ENCODE results near the gene MAEA.
"Not testable (repeated sequence)": the region's sequence is repeated elsewhere in the genome, so short reads cannot be mapped to it uniquely, and the experiment has no call there.

MAEA gene

DNA sequence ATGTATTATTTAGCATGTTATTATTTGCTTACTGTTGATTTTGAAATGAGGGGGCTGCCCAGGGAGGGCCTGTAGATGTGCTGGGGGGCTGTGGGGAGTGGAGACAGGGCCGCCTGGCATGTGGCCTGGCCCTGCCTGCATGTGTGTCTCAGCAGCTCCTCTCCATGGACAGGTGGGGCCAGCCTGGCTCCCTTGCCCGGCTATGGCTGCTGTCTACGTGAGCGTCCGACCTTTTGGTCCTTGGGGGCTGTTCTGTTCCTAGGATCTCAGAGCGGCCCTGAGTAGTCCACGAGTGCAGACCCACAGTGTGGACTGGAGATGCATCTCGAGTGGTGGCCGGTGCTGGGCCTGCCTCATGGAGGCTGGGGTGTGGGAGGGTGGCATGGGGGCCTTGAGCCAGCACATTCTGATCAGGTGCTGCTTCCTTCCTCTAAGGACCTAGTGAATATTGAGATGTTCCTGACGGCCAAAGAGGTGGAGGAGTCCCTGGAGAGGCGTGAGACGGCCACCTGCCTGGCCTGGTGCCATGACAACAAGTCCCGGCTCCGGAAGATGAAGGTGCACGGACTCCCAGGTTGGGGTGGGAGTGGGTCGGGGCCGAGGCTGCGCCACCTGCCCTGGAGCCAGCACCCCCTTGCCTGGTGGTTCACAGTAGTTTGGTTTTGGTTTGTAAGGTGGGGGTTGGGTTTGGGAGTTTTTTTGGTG, 32.4 kb downstream of the MAEA start:
- DNase-seq (ENCODE audit: low read depth): no peak

DNA sequence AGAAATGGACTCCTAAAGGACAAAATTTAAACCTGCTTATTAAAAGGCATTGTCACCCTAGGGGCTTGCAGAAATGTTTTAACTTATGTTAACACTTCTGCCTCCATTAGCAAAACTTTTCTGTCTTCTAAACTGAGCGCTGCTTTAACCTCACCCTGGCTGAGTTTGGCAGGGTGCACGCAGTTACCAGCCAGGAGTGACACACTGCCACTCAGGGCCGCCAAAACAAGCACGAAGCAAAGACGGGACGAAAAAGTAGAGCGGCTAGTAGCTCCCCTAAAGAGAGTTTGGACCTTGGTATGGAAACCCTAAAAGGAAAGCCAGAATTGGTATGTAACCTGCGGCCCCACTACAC, 33.6 kb downstream of the MAEA start:
- no peak for DNase-seq (ENCODE audit: low read depth)

DNA sequence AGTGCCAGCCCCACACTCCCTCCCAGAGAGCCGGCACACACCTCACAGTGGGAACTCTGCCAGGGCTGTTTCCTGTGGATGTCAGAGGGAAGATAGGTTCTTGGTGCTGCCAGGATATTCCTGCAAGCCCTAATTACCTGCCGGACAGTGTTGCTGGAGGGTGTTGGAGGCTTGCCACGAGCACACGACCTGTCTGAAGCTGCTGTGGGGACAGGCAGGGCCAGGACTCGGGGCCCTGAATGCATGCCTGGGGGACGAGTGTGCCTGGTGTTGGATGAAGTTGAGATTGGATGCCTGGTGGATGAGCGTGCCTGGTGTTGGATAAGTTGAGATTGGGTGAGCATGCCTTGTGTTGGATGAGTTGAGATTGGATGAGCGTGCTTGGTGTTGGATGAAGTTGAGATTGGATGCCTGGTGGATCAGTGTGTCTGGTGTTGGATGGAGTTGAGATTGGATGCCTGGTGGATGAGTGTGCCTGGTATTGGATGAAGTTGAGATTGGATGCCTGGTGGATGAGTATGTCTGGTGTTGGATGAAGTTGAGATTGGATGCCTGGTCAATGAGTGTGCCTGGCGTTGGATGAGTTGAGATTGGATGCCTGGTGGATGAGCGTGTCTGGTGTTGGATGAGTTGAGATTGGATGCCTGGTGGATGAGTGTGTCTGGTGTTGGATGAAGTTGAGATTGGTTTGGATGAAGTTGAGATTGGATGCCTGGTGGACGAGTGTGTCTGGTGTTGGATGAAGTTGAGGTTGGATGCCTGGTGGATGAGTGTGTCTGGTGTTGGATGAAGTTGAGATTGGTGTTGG, 34.1 kb downstream of the MAEA start:
- DNase-seq (ENCODE audit: low read depth): no peak

DNA sequence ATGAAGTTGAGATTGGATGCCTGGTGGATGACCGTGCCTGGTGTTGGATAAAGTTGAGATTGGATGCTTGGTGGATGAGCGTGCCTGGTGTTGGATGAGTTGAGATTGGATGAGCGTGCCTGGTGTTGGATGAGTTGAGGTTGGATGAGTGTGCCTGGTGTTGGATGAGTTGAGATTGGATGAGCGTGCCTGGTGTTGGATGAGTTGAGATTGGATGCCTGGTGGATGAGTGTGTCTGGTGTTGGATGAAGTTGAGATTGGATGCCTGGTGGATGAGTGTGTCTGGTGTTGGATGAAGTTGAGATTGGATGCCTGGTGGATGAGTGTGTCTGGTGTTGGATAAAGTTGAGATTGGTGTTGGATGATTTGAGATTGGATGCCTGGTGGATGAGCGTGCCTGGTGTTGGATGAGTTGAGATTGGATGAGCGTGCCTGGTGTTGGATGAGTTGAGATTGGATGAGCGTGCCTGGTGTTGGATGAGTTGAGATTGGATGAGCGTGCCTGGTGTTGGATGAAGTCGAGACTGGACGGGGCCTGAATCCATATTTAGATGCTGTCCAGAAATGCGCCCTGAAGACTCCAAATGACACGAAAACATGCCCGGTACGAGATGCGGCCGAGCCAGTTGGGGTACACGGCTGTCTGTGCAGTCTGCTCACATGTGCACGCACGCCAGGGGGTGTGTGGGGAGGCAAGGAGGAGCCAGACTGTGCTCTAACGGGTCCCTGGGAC, 34.9 kb downstream of the MAEA start:
- not testable (repeated sequence) for DNase-seq (ENCODE audit: low read depth)

DNA sequence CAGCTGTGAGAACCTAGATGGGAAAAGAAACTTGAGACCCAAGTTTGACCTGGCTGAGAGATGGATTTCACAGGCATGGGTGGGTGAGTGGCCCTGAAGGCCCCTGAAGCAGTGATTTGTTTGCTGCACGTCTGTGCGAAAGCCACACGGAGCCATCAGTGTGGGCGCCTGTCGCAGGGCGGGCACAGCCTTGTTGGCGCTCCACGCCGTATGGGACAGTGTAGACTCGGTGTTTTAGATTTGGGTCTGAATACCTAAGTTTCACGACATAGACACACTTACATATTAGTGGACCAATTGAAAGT, 35.4 kb downstream of the MAEA start:
- no peak for DNase-seq (ENCODE audit: low read depth)

DNA sequence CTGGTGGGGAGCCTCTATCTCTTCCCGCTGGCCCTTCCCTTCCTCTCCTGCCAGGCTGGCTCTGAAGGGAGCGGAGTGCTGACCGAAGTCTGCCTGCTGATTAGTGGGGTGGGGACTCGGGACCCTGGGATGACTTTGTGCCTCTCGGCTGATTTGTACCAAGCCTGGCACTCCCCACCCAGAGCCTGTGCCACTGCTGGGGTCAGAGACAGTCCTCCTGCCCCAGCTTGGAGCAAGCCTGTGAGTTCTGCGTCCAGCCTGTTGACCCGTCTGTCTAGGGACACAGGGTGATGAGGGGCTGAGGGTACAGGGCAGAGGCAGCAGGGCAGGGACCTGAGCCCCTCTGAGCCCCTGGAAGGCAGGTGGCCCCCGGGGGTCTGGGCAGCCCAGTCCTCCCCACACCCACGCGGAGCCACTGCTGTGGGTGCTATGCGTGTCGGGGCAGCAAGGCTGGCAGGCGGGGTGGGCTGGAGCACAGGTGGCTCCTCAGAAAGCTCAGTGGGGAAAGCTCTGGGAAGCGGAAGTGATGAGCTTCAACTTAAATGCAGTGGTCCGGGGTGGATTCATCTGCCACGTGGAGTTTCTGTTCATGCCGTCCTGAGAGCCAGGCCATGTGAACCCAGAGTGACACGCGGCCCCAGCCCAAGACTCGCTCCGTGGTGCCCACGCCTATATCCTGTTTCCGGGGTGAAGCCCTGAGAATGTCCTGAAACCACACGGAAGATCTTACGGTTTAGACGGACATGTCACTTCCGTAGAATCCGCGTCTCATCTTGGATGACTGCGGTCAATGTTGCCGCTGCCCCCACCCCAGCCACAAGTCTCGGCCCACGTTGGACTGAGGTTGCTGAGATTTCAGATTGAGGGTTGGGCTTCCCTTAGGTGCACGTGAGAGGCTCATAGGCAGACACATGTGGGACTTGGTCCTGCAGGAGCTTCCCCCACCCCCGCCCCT, 36.3 kb downstream of the MAEA start:
- DNase-seq (ENCODE audit: low read depth): no peak

DNA sequence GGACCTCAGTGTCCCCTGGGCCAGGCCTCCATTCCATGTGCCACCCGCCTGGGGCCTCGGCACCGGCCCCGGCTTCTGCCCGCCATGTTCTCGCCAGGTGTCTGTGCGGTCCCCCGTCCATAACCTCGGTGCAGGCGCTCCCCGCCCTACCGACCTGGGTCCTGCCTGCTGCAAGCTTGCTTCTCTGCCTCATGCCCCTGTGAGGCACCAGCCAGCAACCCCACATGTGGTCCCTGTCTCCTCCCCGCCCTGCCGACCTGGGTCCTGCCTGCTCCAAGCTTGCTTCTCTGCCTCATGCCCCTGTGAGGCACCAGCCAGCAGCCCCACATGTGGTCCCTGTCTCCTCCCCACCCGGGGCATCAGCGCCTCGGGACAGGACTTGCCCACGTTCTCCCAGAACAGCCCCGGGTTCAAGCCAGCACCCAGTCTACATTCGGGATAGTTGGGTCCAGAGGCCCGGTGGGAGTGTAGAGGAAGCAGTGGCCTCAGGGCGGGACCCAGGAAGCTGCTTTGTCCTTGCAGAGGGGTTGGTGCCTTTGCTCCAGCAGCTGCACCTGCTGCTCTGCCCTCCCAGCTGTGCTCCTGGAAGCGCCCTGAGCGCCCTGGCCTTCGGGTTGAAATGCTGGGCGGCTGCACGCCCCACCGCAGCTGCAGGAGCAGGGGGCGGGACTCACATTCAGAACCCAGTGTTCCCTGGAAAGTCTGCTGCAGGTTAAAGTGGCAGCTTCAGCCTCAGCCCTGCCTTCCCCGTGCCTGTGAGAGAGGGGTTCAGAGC, 37.2 kb downstream of the MAEA start:
- no peak for DNase-seq (ENCODE audit: low read depth)

DNA sequence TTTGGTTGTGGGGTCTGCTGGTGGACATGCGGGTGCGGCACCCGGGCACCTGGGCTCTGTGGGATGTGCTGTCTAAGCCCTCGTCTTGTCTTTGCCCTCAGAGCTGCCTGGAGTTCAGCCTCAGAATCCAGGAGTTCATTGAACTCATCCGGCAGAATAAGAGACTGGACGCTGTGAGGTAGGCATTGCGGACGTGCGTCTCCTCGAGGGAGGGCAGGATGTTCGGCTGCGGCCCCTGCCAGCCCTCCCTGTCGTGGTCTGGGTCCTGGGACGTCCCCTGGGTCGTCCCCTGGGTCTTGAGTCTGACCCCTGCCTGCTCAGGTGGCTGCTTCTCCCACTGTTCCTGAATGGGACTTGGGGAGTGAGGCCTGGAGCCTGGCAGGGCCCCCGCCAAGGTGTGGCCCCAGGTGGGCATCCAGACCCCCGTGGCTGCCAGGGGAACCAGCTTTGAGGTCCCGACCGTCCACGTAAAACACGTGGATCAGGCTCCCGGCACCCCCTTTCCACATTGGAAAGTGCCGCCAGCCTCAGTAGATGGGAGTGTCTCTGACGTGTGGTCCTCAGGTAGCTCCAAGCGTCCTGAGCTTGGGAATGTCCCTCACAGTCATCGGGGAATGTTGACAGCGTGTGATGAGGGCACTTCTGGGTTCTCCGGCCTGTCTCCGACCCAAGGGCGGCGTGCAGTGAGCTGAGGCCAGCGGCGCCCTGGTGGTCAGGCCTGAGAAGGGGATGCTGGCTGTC, 38.0 kb downstream of the MAEA start:
- DNase-seq (ENCODE audit: low read depth): no peak

DNA sequence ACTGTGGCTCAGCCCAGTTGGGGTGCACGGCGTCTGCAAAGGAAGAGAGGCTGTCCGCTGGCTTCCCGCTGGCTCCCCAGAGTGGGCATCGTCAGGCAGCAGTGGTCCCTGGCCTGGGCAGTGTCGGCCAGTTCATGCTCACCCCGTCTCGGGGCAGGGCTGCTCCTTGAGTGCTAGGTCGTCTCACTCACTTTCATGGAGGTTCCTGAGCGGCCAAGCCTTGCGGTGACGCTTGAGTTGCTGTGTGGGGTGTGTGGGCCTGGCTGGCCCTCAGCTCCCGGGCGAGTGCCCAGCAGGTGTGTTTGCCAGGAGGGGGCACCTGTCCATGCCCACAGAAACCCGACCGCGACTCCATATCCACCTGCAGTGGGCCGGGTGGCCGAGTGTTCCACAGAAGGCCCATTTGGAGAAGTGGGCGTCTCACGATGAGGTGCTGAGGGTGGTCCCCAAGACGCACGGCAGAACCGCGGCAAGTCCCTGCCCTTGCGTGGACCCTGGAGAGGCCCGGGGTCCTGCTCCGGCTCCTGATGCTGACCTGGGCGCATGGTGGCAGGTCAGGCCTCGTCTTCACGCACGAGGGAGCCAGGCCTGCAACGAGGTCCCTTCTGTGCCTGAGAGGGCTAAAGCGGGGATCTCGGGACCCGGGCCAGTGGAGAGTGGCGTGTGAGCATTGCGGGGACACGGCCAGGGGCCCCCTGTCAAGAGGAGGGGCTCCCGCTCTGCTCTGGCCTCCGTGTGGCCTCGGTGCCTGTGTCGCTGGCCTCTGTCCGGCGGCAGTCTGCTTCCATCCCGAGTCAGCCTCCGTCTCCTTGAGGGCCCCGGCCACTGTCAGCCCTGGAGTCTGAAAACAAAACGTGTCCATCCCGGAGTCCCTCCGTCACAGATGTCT, 38.8 kb downstream of the MAEA start:
- DNase-seq (ENCODE audit: low read depth): no peak

DNA sequence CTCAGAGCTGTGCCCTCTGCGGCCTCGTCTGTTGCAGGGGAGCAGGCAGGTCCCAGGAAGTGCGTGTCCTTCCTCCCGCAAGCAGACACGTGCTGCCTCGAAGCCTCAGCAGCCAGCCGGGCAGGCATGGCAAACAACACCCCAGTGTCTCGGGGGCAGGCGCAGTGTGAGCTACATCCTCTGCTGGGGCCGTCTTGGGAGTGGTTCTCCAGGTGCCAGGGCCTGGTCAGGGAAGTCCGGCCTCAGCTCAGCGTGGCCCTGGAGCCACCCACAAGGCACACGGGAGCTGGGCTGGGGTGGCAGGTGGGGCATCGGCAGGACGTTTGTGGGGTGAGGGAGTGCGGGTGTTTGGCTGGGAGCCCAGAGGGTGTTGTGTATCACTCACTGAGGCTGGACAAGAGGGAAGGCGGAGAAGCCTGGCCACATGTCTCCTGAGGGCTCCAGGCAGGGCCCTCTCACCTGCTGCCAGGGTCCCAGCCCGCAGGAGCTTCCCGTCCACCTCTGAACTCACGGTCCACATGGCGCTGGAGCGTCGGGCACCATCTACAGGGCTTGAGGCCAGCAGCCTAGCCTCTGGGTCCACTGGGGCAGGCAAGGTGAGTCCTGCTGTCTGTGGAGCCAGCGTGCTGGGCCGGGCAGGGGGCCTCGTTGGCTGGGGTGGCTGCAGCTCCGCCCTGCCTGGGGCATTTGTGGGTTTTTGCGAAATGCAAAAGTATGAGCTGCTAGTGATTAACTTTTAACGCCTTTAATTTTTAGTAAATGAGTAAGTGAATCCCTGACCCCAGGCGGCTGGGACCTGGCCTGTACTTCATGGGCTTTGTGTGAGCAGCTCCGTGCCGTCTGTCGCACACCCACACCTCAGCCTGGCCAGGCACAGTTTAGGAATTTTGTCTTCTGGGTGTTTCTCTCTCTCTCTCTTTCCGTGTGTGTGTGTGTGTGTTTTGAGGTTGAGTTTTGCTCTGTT, 40.0 kb downstream of the MAEA start:
- peak; percentile 65 for DNase-seq (ENCODE audit: low read depth)

DNA sequence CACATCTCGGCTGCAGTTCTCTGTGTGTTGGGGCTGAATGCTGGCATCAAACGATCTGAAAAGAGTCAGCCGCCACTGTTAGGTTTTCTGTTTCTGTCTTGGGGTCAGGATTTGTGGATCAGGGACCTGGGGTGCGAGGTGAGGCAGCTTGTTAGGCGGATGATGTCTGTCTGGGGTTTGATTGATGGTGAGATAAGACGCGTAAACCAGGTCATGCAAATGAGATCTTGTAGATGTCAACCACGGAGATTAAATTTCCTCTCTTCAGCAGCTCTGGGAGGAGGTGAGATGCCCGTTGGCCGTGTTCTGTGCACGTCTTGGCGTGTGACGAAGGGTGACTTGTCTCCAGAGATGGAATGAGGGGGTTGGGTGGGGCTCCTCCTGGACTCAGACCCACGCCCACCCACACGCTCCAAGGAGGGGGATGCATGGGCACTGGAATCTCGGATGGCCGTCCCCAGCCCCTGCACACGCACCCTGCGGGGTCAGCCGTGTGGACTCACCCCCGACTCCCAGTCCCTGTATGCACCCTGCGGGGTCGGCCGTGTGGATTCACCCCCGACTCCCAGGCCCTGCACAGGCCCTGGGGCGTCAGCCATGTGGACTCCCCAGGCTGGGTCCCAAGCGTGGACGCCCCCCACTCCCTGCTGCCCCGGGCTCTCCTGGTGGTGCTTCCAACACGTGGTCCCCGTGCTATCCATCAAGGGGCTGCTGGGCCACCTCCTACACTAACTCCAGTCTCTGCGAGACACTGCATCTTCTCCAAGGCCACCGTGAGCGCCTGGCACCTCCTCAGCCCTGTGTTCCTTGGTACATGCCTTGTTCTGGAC, 41.3 kb downstream of the MAEA start:
- DNase-seq (ENCODE audit: low read depth): peak; percentile 64

DNA sequence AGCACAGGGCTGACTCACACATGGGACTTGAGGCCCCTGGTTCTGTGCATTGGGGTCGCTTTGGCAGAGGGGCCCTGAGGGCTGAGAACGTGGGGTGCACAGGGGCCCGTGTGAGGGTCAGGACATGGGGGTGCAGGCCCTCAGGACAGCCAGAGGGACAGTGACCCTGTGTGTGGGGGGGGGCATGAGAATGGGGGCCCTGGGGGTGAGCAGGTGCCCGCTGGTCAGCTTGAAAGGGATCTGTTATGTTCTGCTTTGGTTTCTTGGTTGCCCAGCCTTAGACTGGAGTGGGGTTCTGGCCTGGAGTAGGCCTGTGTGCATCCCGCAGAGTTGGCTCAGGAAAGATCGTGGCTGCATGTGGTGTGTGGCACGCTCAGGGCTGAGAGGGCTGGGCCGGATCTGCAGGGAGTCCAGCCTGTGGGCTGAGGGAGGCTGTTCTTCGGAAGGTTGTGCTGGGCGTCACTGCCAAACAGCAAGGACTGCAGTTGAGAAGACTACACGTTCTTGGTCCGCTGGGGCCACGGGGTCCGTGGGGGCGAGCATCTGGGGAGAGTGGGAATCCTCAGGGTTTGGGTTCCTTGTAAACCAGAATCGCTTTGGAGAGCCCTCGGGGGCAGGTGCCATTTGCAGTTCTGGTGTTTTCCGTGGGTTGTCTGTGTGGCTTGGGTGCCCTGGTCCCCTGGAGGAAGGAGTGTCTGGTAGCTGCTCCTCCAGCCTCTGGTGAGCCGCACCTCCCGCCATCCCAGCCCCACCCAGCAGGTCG, 42.1 kb downstream of the MAEA start:
- no peak for DNase-seq (ENCODE audit: low read depth)

DNA sequence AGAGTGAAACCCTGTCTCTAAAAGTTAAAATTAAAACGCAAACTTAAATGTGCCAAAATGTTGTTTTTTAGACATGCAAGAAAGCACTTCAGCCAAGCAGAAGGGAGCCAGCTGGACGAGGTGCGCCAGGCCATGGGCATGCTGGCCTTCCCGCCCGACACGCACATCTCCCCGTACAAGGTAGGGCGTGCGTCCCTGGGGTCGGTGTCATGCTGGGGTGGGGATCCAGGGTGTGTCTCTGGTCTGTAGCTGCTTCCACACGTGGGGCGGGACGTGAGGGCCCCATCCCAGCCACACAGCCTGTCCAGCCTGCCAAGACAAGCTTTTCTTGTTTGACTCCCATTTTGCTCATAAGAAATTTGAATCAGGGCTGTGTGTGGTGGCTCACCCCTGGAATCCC, 43.0 kb downstream of the MAEA start:
- DNase-seq (ENCODE audit: low read depth): no peak

DNA sequence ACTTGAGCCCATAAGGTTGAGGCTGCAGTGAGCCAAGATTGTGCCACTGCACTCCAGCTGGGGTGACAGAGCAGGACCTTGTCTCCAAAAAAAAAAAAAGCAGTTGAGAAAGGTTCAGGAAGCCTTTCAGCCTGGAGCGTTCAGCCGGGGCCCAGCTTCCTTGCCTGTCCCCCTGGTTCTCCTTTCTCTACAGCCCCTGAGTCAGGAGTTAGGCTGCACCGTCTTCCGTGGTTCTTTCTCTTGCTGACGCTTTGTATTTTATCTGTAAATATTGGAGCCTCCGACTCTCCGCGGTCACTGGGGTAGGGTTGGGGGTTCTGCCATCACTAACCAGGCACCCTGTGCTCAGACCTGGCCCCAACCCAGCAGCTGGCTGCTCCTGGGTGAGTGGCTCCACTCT, 43.6 kb downstream of the MAEA start:
- DNase-seq (ENCODE audit: low read depth): no peak

DNA sequence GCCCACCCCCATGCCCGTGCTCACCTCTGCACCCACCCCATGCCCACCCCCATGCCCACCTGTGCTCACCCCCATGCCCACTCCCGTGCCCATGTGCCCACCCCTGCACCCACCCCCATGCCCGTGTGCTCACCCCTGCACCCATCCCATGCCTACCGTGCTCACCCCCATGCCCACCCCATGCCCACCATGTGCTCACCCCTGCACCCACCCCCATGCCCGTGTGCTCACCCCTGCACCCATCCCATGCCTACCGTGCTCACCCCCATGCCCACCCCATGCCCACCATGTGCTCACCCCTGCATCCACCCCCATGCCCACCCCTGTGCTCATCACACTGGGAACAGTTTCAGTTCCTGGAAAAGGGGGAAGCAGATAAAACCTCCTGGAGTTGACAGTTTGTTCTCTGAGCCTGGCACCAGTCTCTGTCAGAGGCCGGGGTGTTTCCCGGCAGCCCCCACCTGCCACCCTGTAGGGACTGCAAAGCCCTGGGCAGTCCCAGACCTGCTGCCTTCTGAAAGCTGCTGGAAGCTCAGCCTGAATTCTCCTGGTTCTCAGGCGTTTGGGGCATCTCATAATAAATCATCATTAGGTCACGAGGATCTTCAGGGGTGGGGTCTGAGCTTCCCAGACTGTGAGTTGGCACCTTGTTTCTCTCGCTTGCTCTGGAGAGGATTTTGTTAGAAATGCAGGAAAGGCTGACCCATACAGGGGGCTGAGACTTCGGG, 44.3 kb downstream of the MAEA start:
- not testable (repeated sequence) for DNase-seq (ENCODE audit: low read depth)

DNA sequence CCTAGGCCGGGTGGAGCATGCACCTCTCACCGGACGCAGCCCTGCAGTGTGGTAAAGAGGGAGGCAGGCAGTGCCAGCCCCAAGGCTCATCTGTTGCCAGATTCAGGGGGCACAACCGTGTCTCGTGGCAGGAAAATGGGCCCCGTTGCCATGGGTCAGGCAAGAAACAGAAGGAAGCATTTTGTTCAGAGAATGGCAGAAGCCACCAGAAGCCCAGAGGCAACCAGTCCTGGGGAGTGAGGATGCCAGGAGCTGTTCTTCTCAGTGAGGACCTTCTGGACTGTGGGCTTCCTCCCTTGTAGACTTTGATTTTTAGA, 44.8 kb downstream of the MAEA start:
- DNase-seq (ENCODE audit: low read depth): no peak

All from T-helper 22 cell (primary cell).